Measurements from ENCODE around the gene LTB4R2.

Gene LTB4R2

GRCh38 chr14:24263848-24264247, 46.1 kb upstream of the LTB4R2 start:
- no peak for TF ChIP-seq CTCF (IDR thresholded peaks at IDR 0.05)
- peaks cover 55% of the 10 kb centered on the region for H3K36me3 ChIP-seq
- H3K9me3 ChIP-seq: no peaks in the 10 kb centered on the region
- H3K4me1 ChIP-seq (ENCODE audit: control insufficient read depth in 1 of 2, insufficient read depth in 1 of 2, low read depth in 1 of 2, low read length in 1 of 2): no peaks in the 10 kb centered on the region
- H3K4me3 ChIP-seq (ENCODE audit: low read depth in 1 of 2, low read length in 1 of 2): no peak overlapping the region
- no peak overlapping the region for H3K27ac ChIP-seq
- no peaks in the 10 kb centered on the region for H3K27me3 ChIP-seq

GRCh38 chr14:24264298-24264697, 45.6 kb upstream of the LTB4R2 start:
- no peak overlapping the region for H3K4me3 ChIP-seq (ENCODE audit: low read depth in 1 of 2, low read length in 1 of 2)
- H3K4me1 ChIP-seq (ENCODE audit: control insufficient read depth in 1 of 2, insufficient read depth in 1 of 2, low read depth in 1 of 2, low read length in 1 of 2): no peaks in the 10 kb centered on the region
- H3K9me3 ChIP-seq: no peaks in the 10 kb centered on the region
- H3K27me3 ChIP-seq: no peaks in the 10 kb centered on the region
- TF ChIP-seq CTCF (IDR thresholded peaks at IDR 0.05): no peak
- H3K36me3 ChIP-seq: peaks cover 59% of the 10 kb centered on the region
- no peak overlapping the region for H3K27ac ChIP-seq

- Histone ChIP-seq H3K36me3 (peaks cover 46% of the 10 kb centered on the region), H3K4me3 (ENCODE audit: low read depth in 1 of 2, low read length in 1 of 2) (no peak overlapping the region), H3K9me3 (no peaks in the 10 kb centered on the region), H3K27me3 (no peaks in the 10 kb centered on the region), H3K4me1 (ENCODE audit: control insufficient read depth in 1 of 2, insufficient read depth in 1 of 2, low read depth in 1 of 2, low read length in 1 of 2) (peaks cover 6 to 8% of the 10 kb centered on the region in 2 experiments), H3K27ac (no peak overlapping the region)
- TF ChIP-seq CTCF (IDR thresholded peaks at IDR 0.05): no peak
Measured at GRCh38 chr14:24266344-24267244, 43.3 kb upstream of the LTB4R2 start.

- peaks cover 46% of the 10 kb centered on the region for H3K36me3 ChIP-seq
- no peak overlapping the region for H3K4me3 ChIP-seq (ENCODE audit: low read depth in 1 of 2, low read length in 1 of 2)
- no peak overlapping the region for H3K27ac ChIP-seq
- peaks cover 15 to 16% of the 10 kb centered on the region in 2 experiments for H3K4me1 ChIP-seq (ENCODE audit: control insufficient read depth in 1 of 2, insufficient read depth in 1 of 2, low read depth in 1 of 2, low read length in 1 of 2)
- H3K9me3 ChIP-seq: no peaks in the 10 kb centered on the region
- H3K27me3 ChIP-seq: no peaks in the 10 kb centered on the region
- TF ChIP-seq CTCF (IDR thresholded peaks at IDR 0.05): no peak
Measured at GRCh38 chr14:24267516-24267915, 42.4 kb upstream of the LTB4R2 start.

GRCh38 chr14:24268225-24268624, 41.7 kb upstream of the LTB4R2 start:
- H3K4me1 ChIP-seq (ENCODE audit: control insufficient read depth in 1 of 2, insufficient read depth in 1 of 2, low read depth in 1 of 2, low read length in 1 of 2): peaks cover 22 to 24% of the 10 kb centered on the region in 2 experiments
- H3K9me3 ChIP-seq: no peaks in the 10 kb centered on the region
- H3K36me3 ChIP-seq: peaks cover 46% of the 10 kb centered on the region
- H3K27ac ChIP-seq: no peak overlapping the region
- no peak for TF ChIP-seq CTCF (IDR thresholded peaks at IDR 0.05)
- no peak overlapping the region for H3K4me3 ChIP-seq (ENCODE audit: low read depth in 1 of 2, low read length in 1 of 2)
- H3K27me3 ChIP-seq: no peaks in the 10 kb centered on the region
